Kidney (tissue), 14 donors: ENCODE results near the gene NR3C1. TPM values are rescaled to one million over a fixed set of nuclear protein-coding genes. Genes with fewer than 3 reads are reported as not detected.

ENCODE experiments used
- DNase-seq, 5 donors: peaks; one replicate each; pipeline ENCODE4 v3.0.0-alpha.2; 2013 to 2020
- FAIRE-seq: peaks from 2 replicates; lab custom pipeline; 2012; peaks lifted over from hg19 to GRCh38; lab: Jason Lieb, UNC
- H3K27ac ChIP-seq, 2 donors: one replicate each; pipeline ENCODE4 v1.7.0; 2013; ENCODE audit warnings: low read depth in 2 of 2, low read length in 2 of 2, inconsistent platforms in 1 of 2
- H3K27me3 ChIP-seq: one replicate; pipeline ENCODE4 v1.7.1; 2013; ENCODE audit warnings: low read length, inconsistent platforms; ENCODE audit not compliant: control insufficient read depth, insufficient read depth
- H3K36me3 ChIP-seq, 3 donors: one replicate each; pipeline versions ENCODE4 v1.7.0 to v1.7.1; 2013; ENCODE audit warnings: low read length in 3 of 3, control low read depth in 1 of 3, inconsistent platforms in 1 of 3; ENCODE audit not compliant: insufficient read depth in 3 of 3, control insufficient read depth in 2 of 3
- H3K4me1 ChIP-seq, 3 donors: one replicate each; pipeline versions ENCODE4 v1.7.0 to v1.7.1; 2013; ENCODE audit warnings: low read length in 3 of 3, inconsistent platforms in 1 of 3, low read depth in 1 of 3; ENCODE audit not compliant: control insufficient read depth in 2 of 3, insufficient read depth in 2 of 3
- H3K4me3 ChIP-seq, 3 donors: one replicate each; pipeline versions ENCODE4 v1.7.0 to v1.8.1; 2013; ENCODE audit warnings: low read length in 3 of 3, control low read depth in 1 of 3, inconsistent platforms in 1 of 3
- H3K9ac ChIP-seq, 3 donors: one replicate each; pipeline versions ENCODE4 v1.7.0 to v1.7.1; 2013; ENCODE audit warnings: low read length in 3 of 3, control low read depth in 1 of 3, inconsistent platforms in 1 of 3
- H3K9me3 ChIP-seq, 3 donors: one replicate each; pipeline versions ENCODE4 v1.7.0 to v1.7.1; 2013; ENCODE audit warnings: low read length in 3 of 3, control low read depth in 1 of 3, inconsistent platforms in 1 of 3; ENCODE audit not compliant: control insufficient read depth in 2 of 3, insufficient read depth in 1 of 3
- CTCF ChIP-seq: IDR thresholded peaks from 3 replicates; pipeline ENCODE4 v1.5.1; 2012; ENCODE audit warnings: mild to moderate bottlenecking, moderate library complexity, borderline replicate concordance; ENCODE audit not compliant: insufficient read depth; ENCODE audit errors: extremely low read depth
- intact Hi-C: fragments of 100-400 bp; cut with DNase I; formaldehyde crosslinking; loops from one replicate; pipeline ENCODE4 v1.11.1; 2022
- polyA plus RNA-seq: library from polyadenylated mRNA; stranded (reverse); fragments of 350-450 nt; fragmentation: Illumina TruSeq; extraction: RNeasy Lipid Tissue Mini Kit (QIAGEN cat#74804); gene quantifications from one replicate; pipeline ENCODE4 v1.2.3, GENCODE V29; 2014; ENCODE audit warnings: low read depth, low replicate concordance; ENCODE audit not compliant: insufficient read depth
- total RNA-seq: library from RNA; stranded (reverse); fragmentation: NEBNext Ultra II Directional; extraction: Animal tissue kit (Norgen Biotek cat#: 25700); gene quantifications from one replicate; pipeline ENCODE4 v1.2.1, GENCODE V29; 2021
- donor health status: control.
- donor health status: control.
- donor health status: control.
- donor health status: control.
- donor health status: control.
- donor health status: DM: yes; HTN: yes; CAD: no.
- donor health status: Normal renal cell carcinoma (clear cell type).

Gene NR3C1
- total and polyA plus RNA-seq, 2 donors from 2014 or later = 23.4 to 69.0 TPM

GRCh38 chr5:143279698-143280097, 123.8 kb downstream of the NR3C1 start:
- Histone ChIP-seq H3K4me3 (no peak overlapping the region), H3K27me3 (no peaks in the 10 kb centered on the region), H3K9me3 (peaks cover 0 to 4% (median 0%) of the 10 kb centered on the region in 3 donors), H3K4me1 (no peaks in the 10 kb centered on the region), H3K36me3 (no peaks in the 10 kb centered on the region), H3K27ac (no peak overlapping the region), H3K9ac (no peak overlapping the region)
- FAIRE-seq (no peak), DNase-seq (peak in 2 of 5 donors; percentile 2 to 8)
- no peak for TF ChIP-seq CTCF
- intact Hi-C loops = no loop called here

- FAIRE-seq = no peak
- no peak overlapping the region for H3K27ac ChIP-seq
- no peaks in the 10 kb centered on the region for H3K27me3 ChIP-seq
- H3K4me1 ChIP-seq = no peaks in the 10 kb centered on the region
- no peak for DNase-seq
- intact Hi-C loops = no loop called here
- no peak for TF ChIP-seq CTCF
- no peak overlapping the region for H3K9ac ChIP-seq
- H3K4me3 ChIP-seq = no peak overlapping the region
- H3K9me3 ChIP-seq = no peaks in the 10 kb centered on the region
- no peaks in the 10 kb centered on the region for H3K36me3 ChIP-seq
Measured at GRCh38 chr5:143277536-143277935, 126.0 kb downstream of the NR3C1 start.

GRCh38 chr5:143275512-143276363, 127.7 kb downstream of the NR3C1 start:
- Histone ChIP-seq H3K4me3 (no peak overlapping the region), H3K9ac (no peak overlapping the region), H3K4me1 (no peaks in the 10 kb centered on the region), H3K27me3 (no peaks in the 10 kb centered on the region), H3K9me3 (no peaks in the 10 kb centered on the region), H3K36me3 (no peaks in the 10 kb centered on the region), H3K27ac (no peak overlapping the region)
- no peak for DNase-seq
- intact Hi-C loops = no loop called here
- no peak for TF ChIP-seq CTCF
- FAIRE-seq = no peak

- intact Hi-C loops = no loop called here
- no peak for FAIRE-seq
- H3K9me3 ChIP-seq = no peaks in the 10 kb centered on the region
- no peaks in the 10 kb centered on the region for H3K27me3 ChIP-seq
- no peaks in the 10 kb centered on the region for H3K36me3 ChIP-seq
- TF ChIP-seq CTCF = no peak
- no peak overlapping the region for H3K27ac ChIP-seq
- H3K4me3 ChIP-seq = no peak overlapping the region
- no peaks in the 10 kb centered on the region for H3K4me1 ChIP-seq
- no peak for DNase-seq
- H3K9ac ChIP-seq = no peak overlapping the region
Measured at GRCh38 chr5:143274952-143275351, 128.5 kb downstream of the NR3C1 start.
